GM06990 (cell line): ENCODE data around the gene ADAMTS12.

Experiments used
- DNase-seq: peaks from one replicate; pipeline ENCODE4 v3.0.0-alpha.2; 2011; ENCODE audit not compliant: insufficient read length; ENCODE audit errors: extremely low read depth
- H3K27me3 ChIP-seq: replicated peaks from 2 replicates; pipeline ENCODE4 v1.6.0; 2011; ENCODE audit warnings: low read length; ENCODE audit not compliant: control insufficient read depth, insufficient read depth
- H3K36me3 ChIP-seq: 2 replicates; pipeline ENCODE4 v1.5.1; 2011; ENCODE audit warnings: low read length; ENCODE audit not compliant: control insufficient read depth, insufficient read depth
- H3K4me3 ChIP-seq: replicated peaks from 2 replicates; pipeline ENCODE4 v1.5.1; 2011; ENCODE audit warnings: low read depth, mild to moderate bottlenecking, control low read depth, low read length
- CTCF ChIP-seq: IDR thresholded peaks from 2 replicates; pipeline ENCODE4 v1.5.1; 2011; ENCODE audit warnings: low read length, control low read depth, mild to moderate bottlenecking, inconsistent platforms; ENCODE audit not compliant: insufficient read depth, poor library complexity, severe bottlenecking

The ADAMTS12 gene

GRCh38 chr5:33772380-33772897, 119.4 kb downstream of the ADAMTS12 start:
- no peaks in the 10 kb centered on the region for H3K36me3 ChIP-seq

GRCh38 chr5:33769968-33770367, 121.8 kb downstream of the ADAMTS12 start:
- TF ChIP-seq CTCF, result no peak
- no peaks in the 10 kb centered on the region for H3K27me3 ChIP-seq

More at GRCh38 chr5:33772380-33772897, 119.4 kb downstream of the ADAMTS12 start:
- no peak for DNase-seq
- TF ChIP-seq CTCF, result no peak
- Histone ChIP-seq H3K27me3 (no peaks in the 10 kb centered on the region), H3K4me3 (no peak overlapping the region)

GRCh38 chr5:33769196-33769595, 122.6 kb downstream of the ADAMTS12 start:
- no peak for TF ChIP-seq CTCF
- Histone ChIP-seq H3K36me3 (no peaks in the 10 kb centered on the region), H3K27me3 (no peaks in the 10 kb centered on the region), H3K4me3 (no peak overlapping the region)
- DNase-seq, result no peak

More at GRCh38 chr5:33769968-33770367, 121.8 kb downstream of the ADAMTS12 start:
- no peak for DNase-seq
- no peaks in the 10 kb centered on the region for H3K36me3 ChIP-seq
- H3K4me3 ChIP-seq, result no peak overlapping the region

- no peak overlapping the region for H3K4me3 ChIP-seq
- DNase-seq, result no peak
Observed at GRCh38 chr5:33766023-33766422, 125.8 kb downstream of the ADAMTS12 start.

GRCh38 chr5:33764786-33765185, 127.0 kb downstream of the ADAMTS12 start:
- DNase-seq, result no peak
- H3K36me3 ChIP-seq, result no peaks in the 10 kb centered on the region
- no peak for TF ChIP-seq CTCF
- no peak overlapping the region for H3K4me3 ChIP-seq
- no peaks in the 10 kb centered on the region for H3K27me3 ChIP-seq

More at GRCh38 chr5:33766023-33766422, 125.8 kb downstream of the ADAMTS12 start:
- Histone ChIP-seq H3K27me3 (no peaks in the 10 kb centered on the region), H3K36me3 (no peaks in the 10 kb centered on the region)
- no peak for TF ChIP-seq CTCF

GRCh38 chr5:33763435-33763834, 128.4 kb downstream of the ADAMTS12 start:
- TF ChIP-seq CTCF, result no peak
- Histone ChIP-seq H3K27me3 (no peaks in the 10 kb centered on the region), H3K36me3 (no peaks in the 10 kb centered on the region), H3K4me3 (no peak overlapping the region)
- DNase-seq, result no peak
